NCI-H774 (cell line): Measurements from ENCODE around the gene SVIP.

ENCODE experiments used
- DNase-seq: peaks from one replicate; lab custom pipeline; 2025; lab: John Stamatoyannopoulos, UW

SVIP gene

DNA sequence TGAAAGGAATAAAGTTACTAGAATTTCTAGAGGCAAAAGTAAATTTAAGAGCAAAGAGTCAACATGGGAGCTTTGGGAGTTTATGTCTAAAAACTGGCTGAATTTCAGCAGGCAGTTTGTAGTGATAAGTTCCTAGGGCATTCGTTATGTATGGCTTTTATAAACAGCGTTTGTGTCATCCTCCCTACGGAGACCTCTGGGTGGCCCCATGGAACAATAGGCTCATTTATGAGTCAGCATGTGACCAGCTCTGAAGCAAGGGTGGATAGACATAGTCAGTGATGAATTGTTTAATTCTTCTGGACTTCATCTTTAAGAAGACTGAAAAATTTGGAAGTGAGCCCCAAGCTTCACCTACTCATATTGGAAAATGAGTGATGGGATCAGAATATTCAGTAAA is 37.1 kb downstream of the SVIP start:
- DNase-seq = no peak

GRCh38 chr11:22787551-22788162 is 41.9 kb downstream of the SVIP start:
- DNase-seq = peak; percentile 41

DNA sequence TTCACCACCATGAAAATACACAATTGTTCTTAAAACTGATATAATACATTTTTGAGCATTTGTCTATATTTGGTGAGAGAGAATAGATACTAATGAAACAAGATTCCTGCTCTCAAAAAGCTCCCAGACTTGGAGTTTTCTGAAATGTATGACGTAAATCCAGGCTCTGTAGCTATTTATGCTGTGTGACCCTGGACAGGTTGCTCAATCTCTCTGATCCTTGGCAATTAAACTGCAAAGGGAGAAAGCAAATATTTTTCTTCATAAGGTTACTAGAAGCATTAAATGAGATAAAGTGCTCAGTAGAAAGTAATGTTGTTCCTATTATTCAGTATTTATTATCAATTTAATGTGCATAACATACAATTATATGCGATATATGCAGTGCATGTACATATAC is 42.5 kb downstream of the SVIP start:
- no peak for DNase-seq

DNA sequence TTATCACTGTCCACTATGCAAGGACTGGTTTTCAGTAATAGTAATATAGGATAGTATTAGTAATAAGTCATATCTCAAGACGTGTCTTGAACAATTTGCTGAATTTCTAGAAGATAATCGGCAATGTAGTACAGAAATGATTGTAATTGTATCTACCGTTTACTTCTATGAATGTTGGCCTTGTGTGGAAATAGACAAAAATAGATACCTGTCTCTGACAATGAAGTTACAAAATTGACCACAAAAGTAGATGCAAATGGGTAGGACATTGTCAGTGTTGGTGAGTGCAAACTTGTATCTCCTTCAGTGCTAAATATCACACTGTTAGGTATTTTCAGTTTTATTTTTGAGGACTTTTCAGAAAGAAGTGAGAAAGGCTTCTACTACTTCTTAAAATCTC is 43.1 kb downstream of the SVIP start:
- no peak for DNase-seq

- DNase-seq = no peak
These were observed 44.4 kb downstream of the SVIP start for GRCh38 chr11:22785251-22785650.

DNA sequence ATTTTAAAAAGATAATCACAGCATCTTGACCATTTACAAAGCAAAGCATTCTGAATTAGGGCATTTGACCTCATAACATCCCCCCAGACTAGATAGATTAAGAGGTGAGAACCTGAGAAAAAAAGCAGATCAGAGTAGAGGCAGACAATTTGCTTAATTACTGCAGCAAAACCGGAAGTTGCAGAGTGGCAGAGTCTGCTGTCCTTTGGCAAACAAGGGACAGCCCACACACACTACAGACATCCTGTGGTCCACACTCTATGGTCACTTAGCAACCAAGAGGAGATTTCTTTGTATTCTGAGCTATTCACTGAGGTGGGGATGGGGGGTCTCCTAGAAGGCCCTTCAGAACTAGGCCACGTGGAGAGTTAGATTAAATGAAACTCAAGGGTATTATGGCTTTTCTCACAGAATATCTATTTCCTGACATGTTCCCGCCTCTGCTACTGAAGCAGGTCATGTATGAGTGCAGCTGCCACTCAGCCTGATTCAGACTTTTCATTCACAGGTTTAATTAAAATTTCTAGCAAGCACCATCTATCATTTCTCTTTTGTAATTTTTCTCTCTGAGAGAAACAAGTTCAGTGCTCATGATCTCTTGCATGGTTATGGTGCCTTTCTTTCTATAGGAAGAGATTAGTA is 48.5 kb downstream of the SVIP start:
- DNase-seq = no peak

DNA sequence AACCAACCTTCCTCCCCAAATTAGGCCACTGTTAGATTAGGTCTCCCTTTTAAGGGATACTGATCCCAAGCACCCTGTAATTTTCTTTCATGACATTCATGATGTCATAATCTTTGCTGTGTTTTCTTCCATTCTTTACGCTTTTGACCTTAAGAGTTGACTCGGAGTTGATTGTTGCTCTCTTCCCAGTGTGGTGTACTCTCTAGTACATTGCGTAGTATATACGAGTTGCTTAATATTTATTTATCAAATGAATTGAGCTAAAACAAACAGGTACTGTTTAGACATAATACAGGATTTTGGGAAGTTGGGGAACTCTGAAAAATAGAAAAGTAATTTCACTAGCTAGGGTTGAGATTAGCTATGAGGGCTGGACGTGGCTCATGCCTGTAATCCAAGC is 49.8 kb downstream of the SVIP start:
- DNase-seq = no peak

DNA sequence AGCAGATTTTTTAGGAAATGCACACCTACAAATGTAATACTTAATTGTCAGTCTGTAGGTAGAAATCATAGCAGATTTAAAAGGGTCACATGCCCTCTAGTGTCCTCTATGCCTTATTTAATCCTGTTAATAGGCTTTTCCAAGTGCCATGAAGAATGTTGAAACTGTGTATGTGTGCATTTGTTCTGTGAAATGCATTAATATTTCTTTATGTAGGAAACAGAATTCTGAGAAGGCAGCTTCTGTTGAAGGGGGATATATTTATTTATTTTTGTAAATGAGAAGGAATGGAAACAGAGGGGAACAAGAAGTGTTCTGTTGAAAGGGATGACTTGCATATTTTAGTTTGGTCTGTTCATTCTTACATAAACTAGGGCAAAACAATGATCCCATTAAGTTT is 51.0 kb downstream of the SVIP start:
- no peak for DNase-seq

- no peak for DNase-seq
These were observed 54.4 kb downstream of the SVIP start for GRCh38 chr11:22775248-22775647.

DNA sequence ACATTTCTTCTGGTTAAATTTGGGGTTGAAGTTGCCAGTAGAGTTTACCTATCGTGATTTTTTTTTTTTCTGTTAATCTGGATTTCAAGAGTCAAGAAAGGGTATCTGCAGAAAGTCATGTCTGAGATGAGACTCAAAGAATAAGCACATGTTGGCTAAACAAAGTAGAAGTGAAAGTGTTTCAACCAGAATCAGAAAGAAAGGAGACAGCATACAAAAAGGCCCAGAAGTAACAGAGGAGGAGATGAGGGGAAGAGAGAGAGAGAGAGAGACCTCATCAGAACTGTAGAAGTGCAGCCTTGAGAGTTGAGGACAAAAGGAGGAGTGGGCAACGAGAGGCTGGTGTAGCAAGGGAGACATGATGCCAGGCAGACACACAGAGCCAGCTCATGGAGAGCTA is 54.9 kb downstream of the SVIP start:
- DNase-seq = no peak

DNA sequence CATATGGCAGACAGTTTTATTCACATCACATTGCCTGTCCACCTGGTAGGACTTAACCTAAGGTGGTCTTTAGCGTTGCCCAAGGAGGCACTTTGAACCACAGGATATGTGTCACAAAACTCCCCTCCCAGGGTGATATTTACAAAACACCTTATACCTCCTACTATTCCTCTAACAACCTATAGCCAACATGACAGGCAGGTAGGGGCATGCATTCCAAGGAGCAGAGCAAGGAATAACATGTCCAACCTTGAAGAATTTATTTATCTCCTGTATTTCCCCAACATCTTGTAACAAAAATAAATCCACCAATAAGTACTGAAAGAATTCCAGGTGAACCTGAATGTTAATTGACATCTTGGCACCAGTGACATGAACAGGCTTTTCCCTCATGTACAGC is 60.5 kb downstream of the SVIP start:
- DNase-seq = no peak
